GM12873 (cell line): ENCODE data around the gene FARP2.

Source experiments
- CTCF ChIP-seq: IDR thresholded peaks from 2 replicates; pipeline ENCODE4 v1.5.1; 2012; ENCODE audit warnings: low read depth, mild to moderate bottlenecking, moderate library complexity, low read length, control low read depth; ENCODE audit not compliant: insufficient read depth; ENCODE audit errors: missing control alignments

FARP2 gene

DNA sequence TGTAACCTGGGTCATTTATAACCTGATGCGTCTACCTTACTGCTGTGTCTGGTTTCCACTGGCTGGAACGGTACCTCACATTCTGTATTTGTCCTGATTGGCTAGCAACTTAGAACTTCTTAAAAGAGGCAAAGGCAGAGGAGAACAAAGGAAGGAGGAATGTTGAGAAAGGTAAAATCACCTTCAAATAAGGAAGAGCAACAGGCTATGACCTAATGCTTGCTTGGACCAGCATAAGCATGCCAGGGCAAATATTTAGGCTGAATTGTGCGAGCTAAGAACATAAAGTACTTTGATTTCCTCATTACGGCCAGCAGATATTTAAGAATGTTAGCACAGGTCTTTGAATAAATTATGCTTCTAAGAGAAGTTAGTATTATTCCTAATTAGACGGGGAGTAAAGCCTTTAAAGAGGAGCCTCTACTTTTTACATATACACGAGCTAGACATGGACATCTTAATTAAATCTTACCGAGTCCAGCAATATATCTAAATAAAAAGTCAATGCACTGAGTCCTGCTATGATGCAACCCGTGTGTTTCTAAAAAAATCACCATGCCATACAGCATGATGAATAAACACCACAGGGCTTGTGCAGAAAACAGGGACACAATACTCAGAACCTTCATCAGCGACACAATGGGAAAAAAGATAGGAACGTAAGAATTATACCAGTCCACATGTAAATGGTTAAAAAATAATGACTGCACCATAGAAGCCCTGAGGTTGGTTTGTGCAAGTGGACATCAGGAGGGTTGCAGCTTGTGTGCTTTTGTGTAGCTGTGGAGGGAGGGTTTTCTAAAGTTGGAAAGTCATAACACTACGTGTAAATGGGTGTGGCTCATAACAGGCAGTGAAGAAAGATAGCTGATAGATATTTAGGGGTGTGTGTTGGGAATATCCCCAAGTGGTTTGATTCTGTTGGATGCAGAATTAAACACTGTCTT is 26.1 kb upstream of the FARP2 start:
- TF ChIP-seq CTCF: no peak

DNA sequence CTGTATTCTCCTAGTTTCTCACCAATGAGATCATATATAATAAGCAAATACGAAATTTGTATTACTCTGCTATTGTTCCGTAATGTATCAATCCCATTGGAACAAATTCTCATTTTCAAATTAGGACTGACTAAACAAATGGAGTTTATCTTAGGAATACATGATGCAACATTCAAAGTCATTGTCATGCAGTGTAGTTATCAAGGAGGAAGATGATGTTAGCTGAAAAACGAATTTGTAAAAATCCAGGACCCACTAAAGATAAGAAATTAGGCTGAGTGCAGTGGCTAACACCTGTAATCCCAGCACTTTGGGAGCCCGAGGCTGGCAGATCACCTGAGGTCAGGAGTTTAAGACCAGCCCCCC is 25.5 kb upstream of the FARP2 start:
- TF ChIP-seq CTCF: no peak

GRCh38 chr2:241334813-241335212 is 21.3 kb upstream of the FARP2 start:
- TF ChIP-seq CTCF: no peak

DNA sequence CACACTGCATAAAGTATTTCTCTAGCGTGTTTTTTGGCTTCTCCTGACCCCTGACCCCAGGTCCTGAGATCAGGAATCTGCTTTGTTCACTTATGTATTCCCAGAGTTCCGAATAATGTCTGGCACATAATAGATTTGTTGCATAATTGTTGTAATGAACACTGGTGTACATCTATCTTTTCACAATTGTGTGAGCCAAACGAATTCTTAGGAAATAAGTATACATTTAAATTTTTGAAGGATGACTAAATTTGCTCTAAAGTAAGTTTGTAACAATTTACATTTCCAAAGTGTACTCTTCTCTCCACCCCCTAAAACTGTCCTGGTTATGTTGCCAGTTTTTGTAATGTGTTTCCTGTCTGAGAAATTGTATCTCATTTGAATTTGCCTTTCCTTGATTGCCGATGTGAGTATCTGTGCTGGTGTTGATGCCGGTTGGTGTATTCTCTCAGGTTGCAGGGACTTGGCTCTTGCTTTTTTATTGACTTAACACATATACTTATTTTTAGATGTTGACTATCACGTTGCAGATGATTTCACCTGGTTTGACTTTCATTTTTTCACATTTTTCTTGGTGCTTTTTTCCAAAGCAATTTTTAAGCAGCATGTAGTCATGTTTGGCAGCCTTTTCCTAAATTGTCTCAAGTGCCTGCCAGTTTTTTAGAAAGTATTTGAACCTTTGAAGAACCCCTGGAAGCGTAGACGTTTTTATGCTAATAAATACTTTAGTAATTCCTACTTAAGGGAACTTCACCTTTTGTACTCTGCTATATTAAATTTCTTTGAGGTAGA is 16.1 kb upstream of the FARP2 start:
- no peak for TF ChIP-seq CTCF

GRCh38 chr2:241340631-241341163 is 15.4 kb upstream of the FARP2 start:
- TF ChIP-seq CTCF: no peak

DNA sequence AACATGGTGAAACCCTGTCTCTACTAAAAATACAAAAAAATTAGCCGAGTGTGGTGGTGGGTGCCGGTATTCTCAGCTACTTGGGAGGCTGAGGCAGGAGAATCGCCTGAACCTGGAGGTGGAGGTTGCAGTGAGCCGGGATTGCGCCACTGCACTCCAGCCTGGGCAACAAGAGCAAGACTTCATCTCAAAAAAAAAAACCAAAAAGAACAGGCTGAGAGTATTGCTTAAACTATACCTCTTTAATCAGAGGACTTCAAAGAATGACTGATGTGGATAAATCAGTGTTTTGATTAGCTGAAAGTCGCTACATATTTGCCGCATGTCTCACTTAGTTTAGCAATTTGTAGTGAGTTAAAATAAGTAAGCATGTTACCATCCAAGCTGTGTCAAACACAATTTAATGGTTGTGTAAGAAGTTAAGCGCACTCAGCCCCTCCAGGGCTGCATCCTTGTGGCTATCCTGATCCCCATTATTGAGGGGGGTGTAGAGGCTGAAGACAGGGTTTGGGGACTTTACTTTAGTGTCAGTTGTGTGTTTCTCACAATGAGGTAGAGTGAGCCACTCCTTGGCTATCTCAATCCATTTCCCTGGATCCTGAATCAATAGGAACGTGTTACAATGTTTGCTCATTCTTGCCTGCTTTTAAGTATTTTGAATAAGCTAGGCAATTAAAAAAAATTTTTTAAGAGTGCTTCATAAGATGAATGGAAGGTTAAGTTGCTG is 11.0 kb upstream of the FARP2 start:
- no peak for TF ChIP-seq CTCF

DNA sequence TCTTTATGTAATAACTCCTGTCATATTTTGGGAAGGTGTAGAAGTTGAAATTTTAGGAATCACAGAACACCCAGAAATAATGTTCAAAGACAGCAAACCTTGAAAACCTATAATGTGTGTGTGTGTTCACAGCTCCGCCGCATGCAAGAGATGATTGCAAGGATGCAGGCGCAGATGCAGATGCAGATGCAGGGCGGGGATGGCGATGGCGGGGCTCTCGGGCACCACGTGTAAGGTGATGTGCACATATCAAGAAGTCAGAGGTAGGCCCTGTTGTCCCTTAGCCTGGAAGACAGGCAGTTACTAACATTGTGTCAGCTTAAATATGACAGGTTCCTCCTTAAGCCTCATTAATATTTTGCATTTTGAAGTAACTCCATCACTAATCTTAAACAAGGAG is 6.1 kb upstream of the FARP2 start:
- no peak for TF ChIP-seq CTCF
